Left forelimb (tissue), 1 donor: ENCODE results near the gene RSRC2.
A peak's percentile ranks its signal among the peaks of the same experiment; 100 is the strongest.
"Not testable (repeated sequence)": the region's sequence is repeated elsewhere in the genome, so short reads cannot be mapped to it uniquely, and the experiment has no call there.

Source experiments
- DNase-seq: peaks from one replicate; pipeline ENCODE4 v3.0.0-alpha.2; 2018; ENCODE audit warnings: low spot score

The RSRC2 gene

GRCh38 chr12:122526683-122527477 is at the start of gene RSRC2, which contains the start of gene KNTC1:
Gene RSRC2 (minus strand): TSS chr12:122526936. CDS start chr12:122526853, 83 bp downstream.
Gene KNTC1 (plus strand): TSS chr12:122527249. CDS start chr12:122530064, 2,815 bp downstream.
- DNase-seq = peak; percentile 98

DNA sequence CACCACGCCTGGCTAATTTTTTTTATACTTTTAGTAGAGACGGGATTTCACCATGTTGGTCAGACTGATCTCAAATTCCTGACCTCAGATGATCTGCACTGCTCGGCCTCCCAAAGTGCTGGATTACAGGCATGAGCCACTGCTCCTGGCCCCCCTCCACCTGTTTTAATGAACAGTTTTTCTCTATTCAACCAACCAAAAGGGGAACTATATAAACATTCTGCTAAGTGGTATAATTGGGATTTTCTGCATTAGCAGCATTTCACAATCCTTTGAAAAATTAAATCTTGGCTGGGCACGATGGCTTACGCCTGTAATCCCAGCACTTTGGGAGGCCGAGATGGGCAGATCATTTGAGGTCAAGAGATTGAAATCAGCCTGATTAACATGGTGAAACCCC is 45.1 kb upstream of the RSRC2 start:
- DNase-seq = no peak

- not testable (repeated sequence) for DNase-seq
These were observed 43.3 kb upstream of the RSRC2 start for GRCh38 chr12:122570006-122570405.

DNA sequence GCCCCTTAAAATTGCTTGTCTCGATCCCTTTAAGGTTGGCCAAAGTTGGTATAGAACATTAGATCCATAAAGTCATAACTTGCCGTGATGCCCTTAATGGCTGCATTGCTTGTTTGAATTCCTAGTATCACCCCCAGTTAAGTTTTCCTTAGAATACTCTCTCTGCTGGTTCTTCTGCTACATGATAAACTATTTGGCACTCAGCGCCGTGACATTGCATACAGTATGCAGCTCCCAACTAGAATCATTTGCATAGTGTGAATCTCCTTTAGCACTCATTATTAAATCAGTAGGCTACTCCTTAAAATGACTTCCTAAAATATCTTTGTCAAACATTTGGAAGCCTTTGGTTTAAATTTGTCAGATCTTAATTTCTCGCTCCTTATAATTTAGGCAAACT is 42.6 kb upstream of the RSRC2 start:
- DNase-seq = no peak

GRCh38 chr12:122566816-122567215 is 40.1 kb upstream of the RSRC2 start:
- DNase-seq = not testable (repeated sequence)

DNA sequence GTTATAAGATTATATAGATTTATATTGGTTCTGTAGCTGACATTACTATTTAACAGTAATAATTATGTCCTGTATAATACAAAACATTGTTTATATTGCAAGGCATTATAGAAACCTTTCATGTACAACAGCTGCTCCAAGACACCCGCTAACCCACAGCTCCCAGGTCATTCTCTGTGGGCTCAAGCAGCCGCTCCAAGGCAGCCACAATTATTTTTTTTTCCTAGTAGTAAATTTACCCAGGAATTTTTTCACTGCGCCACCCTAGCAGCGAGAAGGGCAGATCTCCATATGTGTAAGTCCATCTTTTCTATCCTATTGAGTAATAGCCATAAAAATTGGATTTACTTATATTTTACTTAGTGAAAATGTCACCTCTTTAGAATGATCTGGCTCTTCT is 36.6 kb upstream of the RSRC2 start:
- DNase-seq = no peak

GRCh38 chr12:122560138-122560537 is 33.4 kb upstream of the RSRC2 start:
- no peak for DNase-seq

GRCh38 chr12:122558745-122559641 is 32.3 kb upstream of the RSRC2 start:
- no peak for DNase-seq

- DNase-seq = no peak
These were observed 20.6 kb upstream of the RSRC2 start for GRCh38 chr12:122547330-122547729.

DNA sequence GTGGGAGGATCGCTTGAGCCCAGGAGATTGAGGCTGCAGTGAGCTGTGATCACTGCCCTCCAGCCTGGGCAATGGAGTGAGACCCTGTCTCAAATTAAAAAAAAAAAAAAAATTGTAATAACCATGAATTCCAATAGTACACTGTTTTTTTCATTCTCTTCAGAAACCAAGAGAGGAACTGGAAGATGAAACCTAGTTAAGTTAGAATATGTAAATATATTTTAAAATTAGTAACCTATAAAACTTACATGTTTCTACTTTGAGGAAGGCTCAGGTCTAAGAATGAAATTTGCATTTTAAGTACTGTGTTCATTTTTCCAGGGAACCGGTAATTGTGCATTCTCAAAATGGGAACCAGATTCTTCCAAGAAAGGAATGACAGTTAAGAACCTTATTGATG is 19.1 kb upstream of the RSRC2 start:
- DNase-seq = no peak

DNA sequence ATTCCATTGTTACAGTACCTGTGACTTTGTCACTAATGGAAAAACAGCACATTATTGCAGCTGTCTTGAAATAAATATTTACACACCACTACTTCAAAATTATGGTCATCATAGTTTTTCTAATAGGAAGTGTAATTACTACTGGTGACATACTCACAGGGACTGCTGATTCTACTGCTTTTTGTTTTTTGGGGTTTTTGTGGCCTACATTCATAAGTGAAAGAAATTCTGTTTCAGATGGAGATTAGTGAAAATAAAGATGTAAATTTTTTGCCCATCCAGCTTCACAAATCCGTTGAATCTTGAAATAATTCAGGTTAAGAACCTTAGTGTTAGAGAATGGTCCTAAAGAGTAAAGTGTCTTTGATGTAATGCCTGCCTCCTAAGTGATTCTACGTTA is 17.8 kb upstream of the RSRC2 start:
- DNase-seq = no peak

DNA sequence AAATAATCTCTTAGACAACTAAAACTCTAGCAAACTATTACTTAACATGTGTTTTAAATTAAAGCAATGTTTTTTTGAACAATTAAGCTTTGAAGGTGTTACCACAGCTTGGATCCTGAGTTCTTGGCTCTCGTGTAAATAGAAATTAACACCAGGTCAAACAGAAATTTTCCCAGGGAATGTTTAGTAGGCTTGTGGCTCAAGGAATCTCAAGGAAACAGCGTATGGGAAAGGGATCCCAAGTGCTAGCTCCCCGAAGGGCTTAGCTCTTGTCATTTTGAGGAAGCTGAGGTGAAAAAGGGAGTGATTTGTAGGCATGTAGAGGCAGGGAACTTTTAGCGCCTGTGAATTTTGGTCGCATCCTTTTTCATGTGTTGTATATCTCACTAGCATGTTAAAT is 11.8 kb upstream of the RSRC2 start:
- no peak for DNase-seq

DNA sequence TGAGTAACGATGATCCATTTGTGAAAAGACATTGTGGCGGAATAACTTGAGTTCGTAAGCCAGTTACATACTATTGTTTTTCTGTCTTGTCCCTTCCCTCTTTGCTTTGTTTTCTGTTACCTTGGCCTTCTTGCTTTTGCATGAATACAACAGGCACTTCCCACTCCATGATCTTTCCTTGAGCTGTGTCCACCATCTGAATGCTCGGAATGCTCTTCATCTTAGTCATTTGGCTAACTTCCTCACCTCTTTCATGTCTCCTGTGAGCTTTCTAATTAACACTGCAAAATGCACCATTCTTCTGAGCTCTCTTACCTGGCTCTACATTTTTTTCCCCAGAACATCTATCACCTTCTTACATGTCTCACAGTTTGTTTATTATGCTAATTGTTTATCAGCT is 10.3 kb upstream of the RSRC2 start:
- DNase-seq = no peak

DNA sequence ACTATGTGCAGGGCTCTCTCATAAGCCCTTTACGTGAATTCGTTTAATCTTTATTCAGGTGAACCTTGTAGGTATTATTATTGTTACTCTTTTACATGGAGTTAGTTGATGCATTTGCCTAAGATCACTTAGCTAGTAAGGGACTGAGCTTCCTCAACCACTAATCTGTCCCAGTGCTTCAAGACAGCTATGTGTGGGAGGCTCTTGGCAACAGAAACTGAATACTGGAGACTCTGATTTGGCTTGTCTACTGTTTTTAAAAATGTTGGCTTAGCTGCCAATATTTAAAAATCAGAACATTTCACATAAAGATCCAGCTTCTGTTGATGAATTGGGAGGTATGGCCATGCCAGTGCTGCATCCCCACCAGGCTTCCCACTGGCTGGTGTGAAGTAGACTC is 7.1 kb upstream of the RSRC2 start:
- no peak for DNase-seq

GRCh38 chr12:122528992-122529391 is 2.3 kb upstream of the RSRC2 start:
- no peak for DNase-seq

DNA sequence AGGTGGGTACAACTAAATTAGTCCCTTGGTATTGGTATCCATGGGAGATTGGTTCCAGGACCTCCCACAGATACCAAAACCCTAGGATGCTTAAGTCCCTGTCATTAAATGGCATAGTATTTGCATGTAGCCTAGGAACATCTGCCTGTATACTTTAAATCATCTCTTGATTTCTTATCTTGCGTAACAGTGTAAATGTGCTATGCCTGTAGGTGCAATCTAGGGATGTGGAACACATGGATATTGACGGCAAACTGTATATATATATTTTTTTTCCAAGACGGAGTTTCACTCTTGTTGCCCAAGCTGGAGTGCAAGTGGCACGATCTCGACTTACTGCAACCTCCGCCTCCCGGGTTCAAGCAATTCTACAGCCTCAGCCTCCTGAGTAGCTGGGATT is 1.8 kb upstream of the RSRC2 start:
- DNase-seq = no peak

DNA sequence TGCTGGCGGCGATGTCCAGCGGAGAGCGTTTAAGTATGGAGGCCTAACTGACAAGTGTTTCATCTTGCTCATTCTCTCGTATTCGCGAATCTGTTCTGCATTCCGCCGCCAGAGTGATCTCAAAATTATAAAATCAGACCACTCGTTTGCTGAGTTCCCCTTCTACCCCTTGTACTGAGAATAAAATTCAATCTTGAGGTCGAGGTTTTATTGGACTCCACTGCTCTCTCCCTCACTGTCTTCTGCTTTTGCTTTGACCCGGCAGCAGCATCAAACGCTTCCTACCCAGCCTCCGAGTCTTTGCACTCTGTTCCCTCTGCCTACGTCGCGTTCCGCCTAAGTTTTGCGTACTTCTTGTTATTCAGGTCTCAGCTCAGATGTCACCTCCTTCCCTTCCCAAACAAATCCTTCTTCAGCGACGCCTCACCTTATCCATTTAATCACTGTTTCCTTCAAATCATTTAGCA is 775 bp upstream of the RSRC2 start:
- no peak for DNase-seq

DNA sequence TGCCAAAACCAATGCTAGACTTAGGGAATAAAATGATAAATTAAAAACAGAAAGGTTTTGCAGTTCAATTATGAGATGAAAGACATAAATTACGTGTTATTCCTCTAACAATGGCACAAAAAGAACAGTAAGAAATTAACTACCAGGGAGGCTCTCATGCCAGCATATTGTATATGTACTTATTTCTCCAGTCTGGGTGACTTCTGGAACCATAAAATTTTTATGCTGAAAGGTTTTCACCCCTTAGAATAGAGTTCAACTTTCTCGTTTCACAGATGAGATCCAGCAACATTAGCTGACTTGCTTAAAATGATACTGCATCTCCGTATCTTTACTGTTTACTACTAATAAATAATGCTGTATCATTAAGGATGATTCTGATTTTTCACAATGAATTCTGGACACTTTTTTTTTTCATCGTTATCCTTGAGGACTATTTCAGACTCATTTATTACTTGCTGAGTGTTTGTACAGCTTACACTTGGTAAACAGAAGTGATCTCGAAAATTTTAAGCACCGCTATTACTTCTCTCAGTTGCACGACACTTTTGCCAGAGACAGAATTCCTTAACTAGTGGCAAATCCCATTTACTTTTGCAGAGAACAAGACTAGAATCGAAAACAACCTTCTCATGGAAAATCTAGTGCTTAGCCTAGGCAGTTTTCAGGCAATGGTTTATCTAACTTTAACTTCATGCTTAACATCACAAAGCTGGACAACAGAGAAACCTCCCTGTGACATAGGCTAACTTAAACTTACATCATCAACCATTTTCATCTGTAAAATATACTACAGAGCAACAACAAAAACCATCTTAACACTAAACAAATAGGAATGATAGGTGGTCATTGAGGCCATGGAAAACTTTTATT is 2.7 kb downstream of the RSRC2 start:
- no peak for DNase-seq

- no peak for DNase-seq
These were observed 3.5 kb downstream of the RSRC2 start for GRCh38 chr12:122523280-122523679.

DNA sequence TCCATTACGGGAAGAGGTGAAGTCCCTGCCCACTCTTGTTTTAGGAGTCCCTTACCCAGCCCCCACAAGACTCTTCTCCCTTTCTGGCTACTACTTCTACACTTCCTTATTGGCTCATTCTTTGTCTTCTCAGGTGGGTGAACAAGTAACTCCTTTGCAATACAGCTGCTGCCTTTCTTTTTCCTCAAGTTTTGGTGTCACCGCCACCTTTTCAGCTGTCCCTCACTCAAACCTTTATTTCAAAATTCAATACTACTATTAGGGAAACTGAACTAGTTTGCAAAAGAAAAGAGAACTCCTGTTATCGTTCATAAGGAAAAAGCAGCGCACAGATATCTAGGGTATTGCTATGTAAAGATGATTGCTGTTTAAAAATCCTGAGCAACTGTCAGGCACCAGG is 6.1 kb downstream of the RSRC2 start:
- DNase-seq = no peak

DNA sequence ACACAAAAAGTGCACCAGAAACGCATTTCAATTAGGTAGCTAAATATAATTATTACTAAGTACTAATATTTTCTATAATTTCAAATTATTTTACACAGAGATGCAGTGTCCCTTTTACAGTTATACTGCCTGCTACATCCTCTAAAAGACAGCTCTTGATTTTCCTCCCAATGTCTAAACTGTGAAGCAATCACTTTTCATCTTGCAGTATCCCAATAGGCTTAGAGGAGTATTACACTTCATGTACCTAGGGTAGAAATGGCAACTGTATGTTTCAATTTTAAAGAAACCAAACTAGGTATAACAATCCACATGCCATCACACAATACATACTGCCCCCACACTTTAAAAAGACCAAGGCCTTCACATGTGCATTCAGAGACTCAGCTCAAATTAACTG is 7.3 kb downstream of the RSRC2 start:
- DNase-seq = no peak

GRCh38 chr12:122518908-122519307 is 7.8 kb downstream of the RSRC2 start:
- DNase-seq = no peak
